ENCODE measurements around the gene NFYC. TPM values are rescaled to one million over a fixed set of nuclear protein-coding genes. Genes with fewer than 3 reads are reported as not detected.
A peak's percentile ranks its signal among the peaks of the same experiment; 100 is the strongest.
"Not testable (repeated sequence)": the region's sequence is repeated elsewhere in the genome, so short reads cannot be mapped to it uniquely, and the experiment has no call there.

Gene NFYC
- total RNA-seq, 1 experiment from 2014 or later = 28.2 TPM

GRCh38 chr1:40706626-40707025 is 15.1 kb downstream of the NFYC start:
- no peak for DNase-seq (ENCODE audit: low spot score)

GRCh38 chr1:40708750-40709099 is 17.2 kb downstream of the NFYC start:
- DNase-seq (ENCODE audit: low spot score) = no peak

DNA sequence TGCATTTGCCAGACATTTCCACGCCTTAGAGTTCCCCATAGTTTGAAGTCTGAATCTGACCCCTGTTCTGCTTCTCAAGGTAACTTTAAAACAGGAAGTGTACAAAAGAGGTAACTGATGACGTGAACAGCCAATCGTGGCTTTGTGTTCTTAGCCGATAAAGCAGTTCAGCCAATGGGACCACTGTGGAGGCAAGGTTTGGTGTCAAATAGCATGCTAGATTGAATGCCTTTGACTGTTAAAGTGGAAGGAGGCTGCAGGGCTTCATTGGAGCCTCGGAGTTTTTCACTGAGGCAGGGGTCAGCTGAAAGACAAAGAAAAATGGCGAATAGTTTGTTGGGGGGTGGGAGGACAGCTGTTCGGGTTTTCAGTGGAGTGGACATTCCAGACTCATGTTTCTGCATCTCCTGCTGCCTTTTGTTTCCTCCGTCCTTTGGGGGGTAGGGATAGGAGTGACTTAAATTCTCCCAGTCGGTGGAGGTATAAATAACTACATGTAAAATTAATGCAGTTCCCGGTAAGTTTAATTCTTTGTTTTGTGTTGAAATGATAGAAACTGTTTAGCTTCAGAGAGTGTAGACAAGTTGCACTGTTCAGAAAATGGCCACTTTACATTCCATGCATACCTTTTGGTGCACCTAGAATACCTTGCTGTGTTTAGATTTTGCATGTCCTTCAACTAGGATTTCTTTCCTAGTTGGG is 17.7 kb downstream of the NFYC start:
- DNase-seq (ENCODE audit: low spot score) = peak; percentile 94

DNA sequence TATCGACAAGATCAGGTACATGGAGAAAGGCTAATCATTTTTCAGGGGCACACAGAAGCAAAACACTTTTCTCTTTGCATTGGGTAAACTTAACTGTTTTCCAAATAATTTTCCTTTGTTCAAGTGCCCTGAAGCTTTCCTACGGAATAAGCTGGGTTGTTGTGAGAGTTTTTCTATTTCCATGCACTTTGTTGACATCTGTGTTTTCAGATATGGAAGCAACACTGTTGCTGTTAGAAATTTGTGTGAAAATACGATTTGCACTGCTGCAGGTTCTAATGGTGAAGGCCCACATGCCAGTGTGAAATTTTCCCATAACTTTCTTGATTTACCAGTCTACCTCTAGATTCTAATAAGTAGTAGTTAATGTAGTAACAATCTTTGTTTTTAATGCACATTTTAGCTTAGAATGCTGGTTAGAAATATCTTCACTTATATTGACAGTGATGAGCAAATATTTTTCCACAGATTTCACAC is 18.3 kb downstream of the NFYC start:
- DNase-seq (ENCODE audit: low spot score) = no peak

DNA sequence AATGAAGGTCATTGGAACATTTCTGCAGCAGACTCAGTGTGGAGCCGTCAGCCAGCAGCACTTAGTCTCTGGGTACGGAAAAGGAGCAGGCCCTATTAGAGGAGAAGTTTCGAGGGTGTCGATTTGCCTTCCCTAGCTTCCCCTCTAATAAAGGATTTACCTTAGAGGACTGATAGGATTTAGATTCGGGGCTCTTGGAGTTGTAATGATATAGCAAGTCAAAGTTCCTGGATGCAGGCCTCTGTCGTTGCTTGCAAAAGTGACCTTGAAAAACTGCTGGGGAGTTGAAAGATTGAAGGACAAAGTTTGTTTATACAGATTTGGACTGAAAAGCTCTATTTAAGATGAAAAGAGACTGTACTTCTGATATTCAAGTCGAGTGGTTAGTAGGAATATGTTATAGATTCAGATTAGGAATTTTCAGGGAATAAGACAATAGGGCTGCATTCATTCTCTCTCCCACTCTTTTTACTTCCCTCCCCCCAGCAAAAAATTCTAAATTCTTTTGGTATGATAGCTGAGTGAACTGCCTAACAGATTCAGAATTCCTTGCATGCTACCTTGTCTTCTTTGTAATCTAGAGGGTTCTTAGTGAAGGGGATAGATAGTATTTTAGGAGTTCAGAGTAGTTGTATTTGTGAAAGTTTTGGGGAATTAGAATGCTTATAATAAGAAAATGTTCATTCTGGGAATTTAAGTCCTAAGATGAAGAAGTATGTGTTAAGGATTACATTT is 19.2 kb downstream of the NFYC start:
- DNase-seq (ENCODE audit: low spot score) = no peak

DNA sequence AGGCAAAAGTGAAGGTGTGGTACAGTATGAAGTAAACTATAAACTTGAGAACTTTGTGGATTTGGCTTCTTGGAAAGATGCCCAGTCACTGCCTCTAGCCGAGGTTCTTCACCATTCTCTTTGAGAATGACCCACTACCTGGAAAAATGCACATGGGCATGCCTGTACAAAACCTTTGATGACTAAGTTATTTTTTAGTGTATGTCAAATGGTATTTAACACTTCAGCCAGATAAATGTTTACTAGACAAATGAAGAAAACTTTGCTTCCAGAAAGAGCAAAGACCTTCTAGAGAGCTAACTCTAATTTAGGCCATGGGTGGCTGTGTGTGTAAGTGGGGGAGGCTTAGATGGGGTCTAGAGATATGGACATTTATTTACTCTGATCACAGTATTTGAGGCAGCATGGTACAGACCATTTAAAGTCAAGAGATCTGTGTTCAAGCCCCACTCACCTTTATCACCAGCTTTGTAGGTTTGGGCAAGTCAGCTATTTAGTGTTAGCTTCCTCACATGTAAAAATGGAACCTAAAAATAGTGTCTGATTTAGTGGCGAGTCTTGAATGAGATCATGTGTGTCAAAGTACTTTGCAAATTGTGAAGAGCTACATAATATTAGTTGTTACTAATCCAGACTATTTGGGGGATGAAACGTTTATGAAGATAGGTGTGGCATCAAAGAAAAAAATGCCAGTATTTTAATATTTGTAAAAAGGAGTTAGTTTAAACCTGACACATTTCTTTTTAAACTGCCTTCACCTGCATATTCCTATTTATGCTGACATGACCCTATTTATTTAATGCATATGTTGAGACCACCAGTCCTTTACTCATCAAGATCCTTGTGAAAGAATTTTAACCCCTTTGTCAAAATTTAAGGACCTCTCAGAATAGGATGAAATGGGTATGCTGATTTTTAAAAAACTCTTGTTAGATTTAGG is 20.2 kb downstream of the NFYC start:
- peak; percentile 45 for DNase-seq (ENCODE audit: low spot score)

- DNase-seq (ENCODE audit: low spot score) = no peak
Observed at GRCh38 chr1:40712405-40712944, 21.0 kb downstream of the NFYC start.

DNA sequence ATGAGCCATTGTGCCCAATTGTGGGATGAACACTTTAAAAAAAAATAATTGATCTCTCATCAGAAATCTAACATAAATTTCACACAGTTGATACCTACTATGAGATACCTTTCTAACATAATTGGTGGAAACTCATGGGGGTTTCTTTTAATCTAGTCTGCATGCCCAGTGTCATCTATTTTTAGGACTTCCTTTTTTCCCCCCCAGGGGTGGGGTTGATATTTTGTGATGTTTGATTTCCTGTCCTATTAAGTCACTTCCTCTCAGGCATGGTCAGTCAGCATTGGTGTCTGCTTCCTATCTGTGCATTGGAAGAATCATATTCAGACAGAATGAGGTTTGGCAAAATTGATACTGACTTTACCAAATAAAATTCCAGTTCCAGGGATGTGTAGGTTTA is 21.5 kb downstream of the NFYC start:
- peak; percentile 21 for DNase-seq (ENCODE audit: low spot score)

GRCh38 chr1:40715491-40716059 is 24.1 kb downstream of the NFYC start:
- DNase-seq (ENCODE audit: low spot score) = no peak

DNA sequence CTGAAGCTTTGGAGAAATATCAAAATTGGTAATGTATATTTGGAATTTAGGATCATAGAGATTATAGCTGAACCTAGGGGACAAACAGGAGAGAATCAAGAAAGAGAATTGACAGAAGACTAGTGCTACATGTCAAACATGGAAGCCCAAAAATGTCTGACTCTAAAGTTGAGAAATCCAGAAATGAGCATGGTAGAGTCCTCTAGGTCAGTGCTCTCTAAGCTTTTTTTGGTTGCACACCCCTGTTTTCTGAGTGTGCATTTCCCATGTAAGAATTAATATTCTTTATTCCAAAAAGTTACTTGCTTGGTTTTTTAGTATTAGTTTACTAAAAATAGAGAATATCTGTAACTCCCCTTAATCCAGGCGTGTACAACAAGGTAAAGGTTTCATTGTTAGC is 25.6 kb downstream of the NFYC start:
- DNase-seq (ENCODE audit: low spot score) = no peak

GRCh38 chr1:40717955-40718354 is 26.5 kb downstream of the NFYC start:
- DNase-seq (ENCODE audit: low spot score) = no peak

DNA sequence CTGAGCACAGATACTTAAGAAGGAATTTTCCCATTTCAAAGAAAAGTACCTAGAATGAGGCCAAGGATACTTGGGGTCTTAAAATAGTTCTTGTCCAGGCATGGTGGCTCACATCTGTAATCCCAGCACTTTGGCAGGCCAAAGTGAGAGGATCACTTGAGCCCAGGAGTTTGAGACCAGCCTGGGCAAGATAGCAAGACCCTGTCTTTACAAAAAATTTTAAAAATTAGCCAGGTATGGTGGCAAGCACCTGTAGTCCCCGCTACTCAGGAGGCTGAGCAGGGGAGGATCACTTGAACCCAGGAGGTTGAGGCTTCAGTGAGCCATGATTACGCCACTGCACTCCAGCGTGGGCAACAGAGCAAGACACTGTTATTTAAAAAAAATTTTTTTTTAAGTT is 29.0 kb downstream of the NFYC start:
- DNase-seq (ENCODE audit: low spot score) = no peak

GRCh38 chr1:40722622-40723021 is 31.1 kb downstream of the NFYC start:
- no peak for DNase-seq (ENCODE audit: low spot score)

DNA sequence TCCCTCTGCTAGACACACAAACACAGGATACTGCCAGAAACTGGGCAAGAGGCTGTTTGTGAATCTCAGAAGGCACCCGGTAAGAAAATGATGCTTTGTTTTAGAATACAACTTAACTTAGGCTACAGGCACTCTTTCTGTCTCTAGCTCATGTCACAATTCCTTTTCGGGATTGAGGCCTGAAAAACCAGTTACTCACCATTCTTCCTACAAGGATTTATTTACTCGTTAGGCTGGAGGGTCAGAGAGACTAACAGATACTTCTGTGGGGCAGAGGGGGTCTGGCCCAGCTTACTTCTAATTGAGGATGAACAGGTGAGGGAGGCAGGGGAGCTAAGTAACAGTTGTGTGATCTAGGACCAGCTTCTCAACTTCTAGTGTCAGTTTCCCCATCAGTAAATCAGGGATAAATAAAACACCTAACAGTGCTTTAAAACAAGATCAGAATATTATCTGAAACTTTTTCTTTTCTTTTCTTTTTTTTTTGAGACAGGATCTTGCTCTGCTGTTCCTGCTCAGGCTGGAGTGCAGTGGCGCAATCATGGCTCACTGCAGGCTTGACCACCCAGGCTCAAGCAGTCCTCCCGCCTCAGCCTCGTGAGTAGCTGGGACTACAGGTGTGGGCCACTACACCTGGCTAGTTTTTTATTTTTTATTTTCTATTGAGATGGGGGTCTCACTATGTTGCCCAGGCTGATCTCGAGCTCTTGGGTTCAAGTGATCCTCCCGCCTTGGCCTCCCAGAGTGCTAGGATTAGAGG is 31.9 kb downstream of the NFYC start:
- DNase-seq (ENCODE audit: low spot score) = no peak

- peak; percentile 44 for DNase-seq (ENCODE audit: low spot score)
Observed at GRCh38 chr1:40727662-40728061, 36.2 kb downstream of the NFYC start.

- DNase-seq (ENCODE audit: low spot score) = not testable (repeated sequence)
Observed at GRCh38 chr1:40729316-40729862, 37.9 kb downstream of the NFYC start.

DNA sequence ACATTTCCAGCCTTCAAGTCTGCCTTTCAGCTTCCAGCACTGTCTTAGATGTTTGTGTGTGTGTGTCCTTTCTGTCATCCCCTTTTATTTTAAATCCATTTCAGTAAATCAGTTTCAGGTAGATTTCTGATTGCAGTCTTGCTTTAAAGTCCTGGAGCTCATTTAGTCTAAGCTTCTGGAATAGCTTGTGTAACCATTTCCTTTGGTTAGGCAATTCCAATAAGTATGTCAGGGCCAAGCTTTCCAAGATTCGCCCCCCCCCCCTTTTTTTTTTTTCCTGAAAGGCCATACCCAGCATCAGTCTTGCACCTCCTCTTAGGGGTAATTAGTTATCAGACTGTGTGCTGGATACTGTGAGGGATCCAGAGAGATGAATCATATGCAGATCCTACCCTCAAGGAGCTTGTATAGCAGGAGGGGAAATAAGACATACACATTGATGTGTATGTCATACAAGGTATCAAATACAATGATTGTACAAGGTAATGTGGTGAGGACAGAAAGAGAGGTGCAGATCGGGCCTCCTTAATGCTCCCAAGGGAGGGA is 41.3 kb downstream of the NFYC start:
- no peak for DNase-seq (ENCODE audit: low spot score)

DNA sequence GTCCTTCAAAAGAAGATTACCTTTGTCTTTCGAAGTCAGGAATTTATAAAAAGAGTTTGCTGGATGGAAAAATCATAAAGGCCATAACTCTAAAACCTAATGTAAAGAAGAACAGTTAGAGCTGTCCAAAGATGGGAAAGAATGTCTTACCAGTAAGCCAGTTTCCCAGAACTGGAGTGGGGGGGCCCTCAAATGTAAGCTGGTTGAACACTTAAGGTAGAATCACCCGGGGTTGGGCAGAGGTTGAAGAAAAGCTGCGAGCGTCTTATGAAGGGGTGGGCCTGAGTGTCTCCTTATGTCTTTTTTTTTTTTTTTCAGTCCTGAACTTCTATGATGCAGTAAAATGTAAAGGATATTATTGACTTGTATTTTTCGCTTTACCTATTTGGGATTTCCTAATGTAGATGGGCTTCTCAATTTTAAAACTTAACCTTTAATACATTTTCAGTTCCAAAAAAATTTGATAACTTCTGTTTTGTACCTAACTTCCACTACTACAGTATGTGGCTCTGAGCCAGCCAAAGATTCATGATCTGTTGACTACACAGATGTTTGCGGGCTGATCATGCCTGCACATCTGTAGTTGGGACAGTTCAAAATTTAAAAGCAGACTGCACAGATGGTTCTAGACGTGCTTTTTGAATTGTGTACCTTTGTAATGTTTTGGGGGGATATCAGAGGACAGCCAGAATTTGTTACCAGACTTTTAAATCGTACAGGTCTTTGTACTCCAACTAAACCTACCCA is 43.6 kb downstream of the NFYC start:
- no peak for DNase-seq (ENCODE audit: low spot score)

DNA sequence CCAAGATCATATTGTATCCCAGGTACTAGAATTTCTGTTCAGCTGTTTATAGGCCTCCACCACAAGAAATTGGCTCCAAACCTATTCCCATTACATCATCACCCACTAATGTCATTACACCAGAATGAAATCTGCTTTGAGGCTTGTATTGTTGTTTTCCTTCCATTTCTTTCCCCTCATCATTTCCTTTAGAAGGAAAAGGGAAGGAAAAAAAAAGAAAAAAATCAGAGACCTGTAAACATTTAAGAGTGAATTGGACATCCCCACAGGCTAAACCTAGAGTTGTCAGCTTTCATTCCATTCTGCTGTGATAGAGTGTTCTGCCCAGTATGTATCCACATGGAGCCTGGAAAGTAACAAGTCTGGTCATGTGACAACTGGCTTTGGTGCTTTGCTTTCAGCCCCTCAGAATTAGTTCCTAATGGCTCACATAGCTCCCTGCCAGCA is 44.6 kb downstream of the NFYC start:
- DNase-seq (ENCODE audit: low spot score) = peak; percentile 39

All from A172 (cell line).